ENCODE measurements around the gene MCM9.

GRCh38 chr6:118982575-118982911 is 47.6 kb upstream of the MCM9 start:
- TF ChIP-seq POLR2A (IDR thresholded peaks at IDR 0.05): no peak
- TF ChIP-seq CTCF (IDR thresholded peaks at IDR 0.05): no peak

Measured in right lobe of liver (tissue), 4 donors.